Measurements from ENCODE around the gene IDE. TPM values are rescaled to one million over a fixed set of nuclear protein-coding genes. Genes with fewer than 3 reads are reported as not detected.
"Not testable (repeated sequence)": the region's sequence is repeated elsewhere in the genome, so short reads cannot be mapped to it uniquely, and the experiment has no call there.

Gene IDE
- 10 to 100 TPM; 37.6 to 41.7 TPM for total RNA-seq

DNA sequence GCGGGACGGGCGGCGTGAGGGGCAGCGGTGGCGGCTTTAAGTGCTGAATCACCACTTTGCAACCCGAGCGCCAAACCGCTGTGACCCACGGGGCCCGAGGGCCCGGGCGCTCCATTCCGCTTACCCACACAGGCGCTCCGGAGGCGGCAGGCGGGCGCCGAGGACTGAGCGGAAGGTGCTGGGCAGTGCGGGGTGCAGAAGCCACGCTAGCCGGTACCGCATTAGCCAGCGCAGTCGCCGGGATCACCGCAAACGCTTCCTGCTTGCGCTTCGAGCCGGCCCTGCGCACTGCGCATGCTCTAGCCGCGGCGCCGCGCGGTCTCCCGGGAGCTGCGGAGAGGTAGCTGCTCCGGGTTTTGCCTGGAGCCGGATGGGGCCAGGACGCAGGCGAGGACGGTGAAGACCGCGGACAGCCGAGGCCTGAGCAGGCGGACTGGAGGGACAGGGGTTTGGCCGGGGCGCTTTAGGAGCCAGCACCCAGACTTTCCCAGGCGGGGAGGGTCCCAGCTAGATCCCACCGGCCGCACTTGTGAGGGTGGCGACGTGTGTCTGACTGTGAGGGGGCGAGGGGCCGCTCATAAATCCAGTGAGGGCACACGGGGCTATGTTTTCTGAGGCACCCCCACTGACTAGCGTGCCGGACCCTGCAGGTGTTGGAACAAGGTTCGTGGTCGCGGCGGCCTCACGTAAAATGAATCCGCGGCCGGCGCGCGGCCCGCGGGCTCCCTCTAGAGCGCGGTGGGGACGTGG lies at the start of gene IDE:
IDE (minus strand) TSS at position 296 of the 750 bp plus-strand sequence; CDS start at position 222, 74 bp downstream.
- H3K27ac Mint-ChIP-seq, result peak within 1 kb of the TSS; percentile 87
- peak within 1 kb of the TSS; percentile 74 for H3K4me3 Mint-ChIP-seq
- DNase-seq, result peak; percentile 88
- H3K9me3 Mint-ChIP-seq, result no peaks in the 10 kb centered on the region
- H3K4me1 Mint-ChIP-seq, result peaks cover 35% of the 10 kb centered on the region
- no peaks in the 10 kb centered on the region for H3K27me3 Mint-ChIP-seq
- H3K36me3 Mint-ChIP-seq, result peaks cover 4% of the 10 kb centered on the region

DNA sequence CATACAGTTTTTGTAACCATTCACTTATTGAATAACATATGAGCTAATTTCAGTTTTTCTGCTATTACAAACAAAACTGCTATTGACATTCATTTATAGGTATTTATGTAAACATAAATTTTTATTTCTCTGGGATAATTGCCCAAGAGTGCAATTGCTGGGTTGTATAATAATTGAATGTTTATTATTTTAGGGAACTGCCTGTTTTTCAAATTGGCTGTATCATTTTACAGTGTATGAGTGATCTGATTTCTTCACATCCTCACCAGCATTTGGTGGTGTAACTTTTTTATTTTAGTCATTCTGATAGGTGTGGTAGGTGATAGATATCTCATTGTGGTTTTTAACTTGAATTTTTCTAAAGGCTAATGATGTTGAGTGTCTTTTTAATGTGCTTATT lies 45.5 kb upstream of the IDE start:
- H3K9me3 Mint-ChIP-seq, result no peaks in the 10 kb centered on the region
- H3K4me3 Mint-ChIP-seq, result no peak overlapping the region
- no peak overlapping the region for H3K27ac Mint-ChIP-seq
- no peaks in the 10 kb centered on the region for H3K27me3 Mint-ChIP-seq
- no peak for DNase-seq
- H3K36me3 Mint-ChIP-seq, result peaks cover 58% of the 10 kb centered on the region
- H3K4me1 Mint-ChIP-seq, result peaks cover 1% of the 10 kb centered on the region

DNA sequence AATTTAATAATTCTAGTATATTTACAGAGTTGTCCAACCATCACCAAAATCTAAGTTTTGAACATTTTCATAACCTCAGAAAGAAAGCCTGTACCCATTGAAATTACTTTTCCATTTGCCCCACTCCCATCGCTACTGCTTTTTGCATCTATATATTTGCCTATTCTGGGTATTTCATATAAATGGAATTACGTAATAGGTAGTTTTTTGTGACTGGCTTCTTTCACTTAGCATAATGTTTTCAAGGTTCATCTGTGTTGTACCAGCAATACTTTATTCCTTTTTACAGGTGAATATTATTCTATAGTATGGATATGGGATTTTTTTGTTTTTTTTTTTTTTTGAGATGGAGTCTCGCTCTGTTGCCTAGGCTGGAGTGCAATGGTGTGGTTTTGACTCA lies 41.6 kb upstream of the IDE start:
- Mint-ChIP-seq H3K9me3 (no peaks in the 10 kb centered on the region), H3K27me3 (no peaks in the 10 kb centered on the region), H3K4me3 (no peak overlapping the region), H3K27ac (no peak overlapping the region), H3K36me3 (peaks cover 42% of the 10 kb centered on the region), H3K4me1 (peaks cover 1% of the 10 kb centered on the region)
- no peak for DNase-seq

DNA sequence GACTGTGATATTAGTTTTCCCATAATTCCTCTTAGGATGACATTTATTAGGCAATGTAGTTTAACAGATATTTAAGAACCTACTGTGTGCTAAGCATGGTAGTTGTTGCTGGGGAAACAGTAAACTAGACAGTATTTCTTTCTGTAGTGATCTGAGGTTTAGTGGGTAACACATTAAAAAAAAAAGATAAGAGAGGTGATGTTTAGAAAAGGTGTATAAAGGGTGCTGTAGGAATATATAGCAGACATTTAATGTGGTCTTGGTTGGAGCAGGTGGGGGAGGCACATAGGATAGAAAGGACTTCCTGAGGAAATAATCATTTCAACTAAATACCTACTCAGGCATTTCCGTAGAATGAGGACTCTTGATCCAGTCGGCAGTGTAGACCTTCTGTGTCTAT lies 30.9 kb upstream of the IDE start:
- Mint-ChIP-seq H3K9me3 (no peaks in the 10 kb centered on the region), H3K4me3 (no peak overlapping the region), H3K27me3 (peaks cover 3% of the 10 kb centered on the region), H3K27ac (no peak overlapping the region), H3K4me1 (peaks cover 18% of the 10 kb centered on the region), H3K36me3 (peaks cover 42% of the 10 kb centered on the region)
- no peak for DNase-seq

GRCh38 chr10:92598321-92598720 lies 24.4 kb upstream of the IDE start:
- Mint-ChIP-seq H3K9me3 (no peaks in the 10 kb centered on the region), H3K27me3 (peaks cover 16% of the 10 kb centered on the region), H3K4me1 (peaks cover 17% of the 10 kb centered on the region), H3K4me3 (no peak overlapping the region), H3K27ac (no peak overlapping the region), H3K36me3 (peaks cover 23% of the 10 kb centered on the region)
- DNase-seq, result no peak

- Mint-ChIP-seq H3K27me3 (peaks cover 15% of the 10 kb centered on the region), H3K9me3 (no peaks in the 10 kb centered on the region), H3K4me1 (peaks cover 26% of the 10 kb centered on the region), H3K4me3 (peak overlapping the region; percentile 20), H3K36me3 (peaks cover 19% of the 10 kb centered on the region), H3K27ac (no peak overlapping the region)
- no peak for DNase-seq
These were observed 21.6 kb upstream of the IDE start for GRCh38 chr10:92595505-92595904.

DNA sequence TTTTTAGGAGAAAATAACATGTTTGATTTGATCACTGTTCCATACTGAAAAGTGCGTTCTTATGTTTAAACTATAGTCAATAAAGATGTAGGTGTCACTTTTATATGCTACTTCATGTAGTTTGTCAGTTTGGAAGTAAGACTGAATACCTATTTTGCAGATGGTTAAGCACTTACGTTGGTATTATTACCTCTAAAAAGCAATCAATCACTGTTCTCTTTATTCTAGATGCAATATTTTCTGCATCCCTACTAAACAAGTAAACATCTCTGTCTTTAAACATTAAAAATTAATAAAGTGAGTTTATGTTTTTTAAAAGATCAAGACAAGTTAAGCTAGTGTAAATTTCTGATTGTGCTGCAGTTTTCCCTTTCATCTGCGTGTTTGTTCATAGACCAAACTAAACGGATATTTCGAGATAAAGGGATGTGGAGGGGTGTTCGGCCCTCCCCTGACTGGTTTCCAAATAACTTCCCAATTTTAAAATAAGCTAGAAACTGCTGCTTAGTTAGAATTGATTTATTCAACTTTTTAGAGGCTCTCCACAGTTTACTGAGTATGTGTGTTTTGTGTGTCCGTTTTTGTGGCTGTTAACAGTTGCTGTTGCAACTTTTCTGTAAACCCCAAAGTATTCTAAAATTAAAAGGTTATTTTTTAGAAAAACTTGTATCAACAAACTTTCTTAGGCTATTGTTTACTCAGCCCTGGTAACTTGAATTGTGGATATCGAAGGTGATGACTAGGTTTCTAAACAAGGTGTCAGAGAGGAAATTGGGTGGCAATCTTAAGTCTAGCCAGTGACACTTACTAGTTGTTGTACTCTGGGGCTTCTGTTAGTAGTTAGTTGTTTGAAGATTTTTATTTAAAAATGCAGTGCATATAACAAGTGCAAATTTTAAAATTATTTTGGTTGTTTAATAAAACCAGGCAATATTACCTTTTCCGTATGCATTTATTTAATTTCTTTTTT lies 20.0 kb upstream of the IDE start:
- Mint-ChIP-seq H3K9me3 (no peaks in the 10 kb centered on the region), H3K27ac (peak overlapping the region; percentile 98), H3K4me1 (peaks cover 29% of the 10 kb centered on the region), H3K36me3 (peaks cover 19% of the 10 kb centered on the region), H3K27me3 (peaks cover 13% of the 10 kb centered on the region), H3K4me3 (peak overlapping the region; percentile 96)
- DNase-seq, result no peak

DNA sequence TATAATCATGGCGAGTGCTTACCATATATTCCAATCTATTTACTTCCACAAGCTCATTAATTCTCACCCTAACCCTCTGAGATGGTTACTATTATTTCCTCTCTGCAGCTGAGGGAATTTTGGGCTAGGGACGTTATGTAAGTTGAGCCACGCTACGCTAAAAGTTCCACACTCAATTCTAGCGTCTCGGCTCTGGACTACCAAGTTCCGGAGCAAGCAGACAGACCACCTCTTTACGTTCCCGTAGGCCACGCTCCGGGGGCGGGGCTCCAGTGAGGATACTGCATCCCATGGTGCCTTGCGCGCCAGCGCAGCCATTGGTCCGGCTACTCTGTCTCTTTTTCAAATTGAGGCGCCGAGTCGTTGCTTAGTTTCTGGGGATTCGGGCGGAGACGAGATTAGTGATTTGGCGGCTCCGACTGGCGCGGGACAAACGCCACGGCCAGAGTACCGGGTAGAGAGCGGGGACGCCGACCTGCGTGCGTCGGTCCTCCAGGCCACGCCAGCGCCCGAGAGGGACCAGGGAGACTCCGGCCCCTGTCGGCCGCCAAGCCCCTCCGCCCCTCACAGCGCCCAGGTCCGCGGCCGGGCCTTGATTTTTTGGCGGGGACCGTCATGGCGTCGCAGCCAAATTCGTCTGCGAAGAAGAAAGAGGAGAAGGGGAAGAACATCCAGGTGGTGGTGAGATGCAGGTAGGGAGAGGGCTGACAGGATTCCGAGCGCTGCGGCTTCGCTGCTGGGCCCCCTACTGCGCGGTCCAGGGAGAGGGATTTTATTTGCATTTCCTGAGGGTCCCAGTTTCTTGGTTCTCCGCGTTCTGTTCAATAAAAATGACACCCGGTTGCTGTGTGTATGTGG lies 19.1 kb upstream of the IDE start, which contains the start of gene KIF11:
KIF11 (plus strand) TSS at position 370 of the 858 bp plus-strand sequence; CDS start at position 616, 246 bp downstream.
- peak; percentile 96 for DNase-seq
- Mint-ChIP-seq H3K27me3 (peaks cover 13% of the 10 kb centered on the region), H3K4me3 (peak within 1 kb of the TSS; percentile 96), H3K9me3 (no peaks in the 10 kb centered on the region), H3K27ac (peak within 1 kb of the TSS; percentile 98), H3K4me1 (peaks cover 29% of the 10 kb centered on the region), H3K36me3 (peaks cover 19% of the 10 kb centered on the region)

GRCh38 chr10:92591550-92592022 lies 17.7 kb upstream of the IDE start:
- DNase-seq, result peak; percentile 93
- H3K27ac Mint-ChIP-seq, result peak overlapping the region; percentile 98
- peaks cover 13% of the 10 kb centered on the region for H3K36me3 Mint-ChIP-seq
- H3K9me3 Mint-ChIP-seq, result no peaks in the 10 kb centered on the region
- H3K4me1 Mint-ChIP-seq, result peaks cover 29% of the 10 kb centered on the region
- peak overlapping the region; percentile 96 for H3K4me3 Mint-ChIP-seq
- H3K27me3 Mint-ChIP-seq, result peaks cover 10% of the 10 kb centered on the region

DNA sequence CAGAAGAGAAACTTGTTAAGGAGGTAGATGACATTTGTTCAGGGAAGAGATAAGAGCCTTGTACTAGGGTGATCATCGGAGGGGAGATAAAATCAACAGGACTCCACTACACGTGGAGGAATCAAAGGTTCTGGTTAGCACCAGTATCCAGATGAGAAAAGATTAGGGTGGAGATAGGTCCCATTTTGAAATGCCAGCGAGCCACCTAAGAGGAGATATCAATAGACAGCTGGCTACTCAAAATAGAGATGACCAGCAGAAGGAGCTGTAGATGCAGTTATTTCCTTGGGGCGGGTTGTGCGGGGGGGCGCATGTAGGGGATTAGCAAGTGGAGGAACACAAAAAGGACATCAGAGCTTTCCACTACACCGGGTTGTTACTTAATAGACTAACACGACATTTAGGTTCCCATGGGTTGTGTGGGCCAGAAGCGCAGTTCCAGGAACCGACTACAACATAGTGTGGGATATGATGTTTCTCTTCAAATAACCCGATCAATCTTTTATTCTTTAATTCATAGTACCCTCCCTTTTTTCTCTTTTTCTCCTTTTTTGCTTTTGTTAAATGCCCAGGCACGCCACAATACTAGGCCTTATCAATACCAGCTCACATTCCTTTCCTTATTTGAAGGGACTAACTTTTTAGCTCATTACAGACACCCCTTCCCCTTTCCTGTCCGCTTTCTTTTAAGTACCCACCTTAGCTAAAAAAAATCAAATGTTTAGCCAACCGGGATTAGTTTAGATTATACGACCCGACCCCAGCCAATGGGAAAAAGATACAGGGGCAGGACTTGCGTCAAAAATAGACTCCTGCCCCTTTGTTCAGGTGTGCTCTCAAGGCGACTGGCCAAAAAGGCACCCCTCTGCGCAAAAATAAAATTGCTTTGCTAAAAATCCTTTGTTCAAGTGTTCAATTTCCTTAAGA lies 17.0 kb upstream of the IDE start:
- H3K4me3 Mint-ChIP-seq, result peak overlapping the region; percentile 84
- peak overlapping the region; percentile 92 for H3K27ac Mint-ChIP-seq
- peak; percentile 21 for DNase-seq
- peaks cover 29% of the 10 kb centered on the region for H3K4me1 Mint-ChIP-seq
- peaks cover 10% of the 10 kb centered on the region for H3K36me3 Mint-ChIP-seq
- no peaks in the 10 kb centered on the region for H3K9me3 Mint-ChIP-seq
- peaks cover 6% of the 10 kb centered on the region for H3K27me3 Mint-ChIP-seq

GRCh38 chr10:92582347-92582746 lies 8.5 kb upstream of the IDE start:
- H3K27ac Mint-ChIP-seq, H3K4me3 Mint-ChIP-seq, H3K36me3 Mint-ChIP-seq: not testable (repeated sequence)

GRCh38 chr10:92575961-92576360 lies 2.1 kb upstream of the IDE start:
- H3K9me3 Mint-ChIP-seq, result no peaks in the 10 kb centered on the region
- peaks cover 31% of the 10 kb centered on the region for H3K4me1 Mint-ChIP-seq
- no peak overlapping the region for H3K27ac Mint-ChIP-seq
- no peaks in the 10 kb centered on the region for H3K27me3 Mint-ChIP-seq
- no peak overlapping the region for H3K4me3 Mint-ChIP-seq
- no peaks in the 10 kb centered on the region for H3K36me3 Mint-ChIP-seq
- no peak for DNase-seq

More at GRCh38 chr10:92582347-92582746, 8.5 kb upstream of the IDE start:
- not testable (repeated sequence) for H3K27me3 Mint-ChIP-seq, H3K9me3 Mint-ChIP-seq, DNase-seq, H3K4me1 Mint-ChIP-seq

DNA sequence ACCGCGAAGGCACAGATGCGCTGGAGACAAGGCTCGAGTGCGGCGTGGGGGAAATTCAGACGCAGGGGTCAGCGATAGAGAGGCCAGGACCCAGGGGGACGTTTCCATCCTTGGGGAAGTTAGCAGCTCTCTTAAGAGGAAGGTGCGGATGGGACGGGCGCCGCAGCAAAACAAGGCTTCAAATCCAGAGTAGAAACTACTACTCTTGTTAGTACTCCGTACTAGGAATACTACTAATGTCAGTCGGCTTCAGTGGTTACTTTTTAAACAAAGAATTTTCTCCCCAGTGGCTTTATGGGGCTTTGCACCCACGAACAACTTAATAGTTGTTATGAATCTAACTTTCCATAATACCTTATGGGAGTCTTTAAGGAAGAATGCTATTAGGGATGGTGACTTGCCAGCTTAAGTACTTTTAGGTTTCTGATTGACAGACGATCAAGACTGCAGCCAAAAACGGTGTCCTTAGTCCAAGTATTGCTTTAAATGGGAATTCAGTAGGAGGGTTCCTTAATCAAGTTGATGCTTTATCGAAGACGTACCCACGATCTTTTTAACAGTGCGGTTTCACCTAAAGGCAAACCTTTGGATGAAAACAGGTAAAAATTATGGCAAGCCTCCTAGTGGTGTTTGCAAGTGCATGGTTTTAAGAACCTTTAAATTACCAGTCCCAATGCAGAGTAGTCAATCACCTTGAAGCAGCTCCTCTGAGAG lies 812 bp upstream of the IDE start:
- H3K27ac Mint-ChIP-seq, result peak overlapping the region; percentile 87
- H3K36me3 Mint-ChIP-seq, result no peaks in the 10 kb centered on the region
- peak overlapping the region; percentile 74 for H3K4me3 Mint-ChIP-seq
- H3K9me3 Mint-ChIP-seq, result no peaks in the 10 kb centered on the region
- H3K27me3 Mint-ChIP-seq, result no peaks in the 10 kb centered on the region
- DNase-seq, result no peak
- peaks cover 31% of the 10 kb centered on the region for H3K4me1 Mint-ChIP-seq

All from activated naive CD8-positive, alpha-beta T cell treated with anti-CD3 and anti-CD28 coated beads for 36 hours (primary cell).